Measurements from ENCODE around the gene CCDC192.

GRCh38 chr5:127870914-127871313 is 167.7 kb downstream of the CCDC192 start:
- no peak for TF ChIP-seq CTCF (IDR thresholded peaks at IDR 0.05; ENCODE audit: low read depth, low read length)
- no peak for TF ChIP-seq POLR2A (IDR thresholded peaks at IDR 0.05; ENCODE audit: extremely low read depth, insufficient read length)
- no peak for TF ChIP-seq MAX (IDR thresholded peaks at IDR 0.05; ENCODE audit: low read depth, low read length)
- no peak for TF ChIP-seq MYC (IDR thresholded peaks at IDR 0.05; ENCODE audit: low read depth, low read length)
